ENCODE measurements around the gene DHX16. TPM values are rescaled to one million over a fixed set of nuclear protein-coding genes. Genes with fewer than 3 reads are reported as not detected.

Gene DHX16
- total and polyA plus RNA-seq, 9 of the 15 experiments (the other 6 are each of a cell fraction or from before 2014, with no cell fraction given), result 14.6 to 66.1 (median 47.5) TPM

DNA sequence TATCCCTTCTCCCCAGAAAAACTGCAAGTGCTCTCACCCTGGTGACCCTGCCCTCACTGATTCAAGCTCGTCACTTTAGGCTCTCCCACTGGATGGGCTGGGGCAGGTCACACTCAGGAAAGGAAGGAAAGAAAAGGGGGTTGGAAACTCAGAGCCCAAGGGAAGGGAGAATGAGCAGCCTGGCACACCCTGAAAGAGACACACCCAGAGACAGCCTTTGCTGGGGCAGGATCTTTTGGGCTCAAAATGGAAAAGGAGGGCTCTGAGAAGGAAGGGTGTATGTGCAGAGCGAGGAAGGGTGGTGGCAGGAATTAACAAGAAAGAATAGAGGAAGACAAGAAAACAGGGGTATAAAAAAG, 11.2 kb upstream of the DHX16 start (continued):
- TF ChIP-seq ZNF57 (CRISPR knock-in tag; IDR thresholded peaks at IDR 0.05) (no peak), L3MBTL2 (IDR thresholded peaks at IDR 0.05) (no peak), NR1H2 (CRISPR knock-in tag; IDR thresholded peaks at IDR 0.05) (0 out of 2 replicates have a peak, but pooled peaks have one; percentile 42), TAF7 (tag; IDR thresholded peaks at IDR 0.05) (no peak), SMARCE1 (IDR thresholded peaks at IDR 0.05) (no peak), ZNF212 (CRISPR knock-in tag; IDR thresholded peaks at IDR 0.05) (no peak), MTA3 (IDR thresholded peaks at IDR 0.05; ENCODE audit: borderline replicate concordance) (0 out of 2 replicates have a peak, but pooled peaks have one; percentile 12), ZNF830 (CRISPR knock-in tag; IDR thresholded peaks at IDR 0.05) (no peak), HDGF (IDR thresholded peaks at IDR 0.05) (peak; percentile 46; the same call in 1 of the 2 replicates), CREM (IDR thresholded peaks at IDR 0.05; ENCODE audit: low read depth) (no peak), LARP7 (IDR thresholded peaks at IDR 0.05) (no peak)
- TF ChIP-seq, protein P1, sequence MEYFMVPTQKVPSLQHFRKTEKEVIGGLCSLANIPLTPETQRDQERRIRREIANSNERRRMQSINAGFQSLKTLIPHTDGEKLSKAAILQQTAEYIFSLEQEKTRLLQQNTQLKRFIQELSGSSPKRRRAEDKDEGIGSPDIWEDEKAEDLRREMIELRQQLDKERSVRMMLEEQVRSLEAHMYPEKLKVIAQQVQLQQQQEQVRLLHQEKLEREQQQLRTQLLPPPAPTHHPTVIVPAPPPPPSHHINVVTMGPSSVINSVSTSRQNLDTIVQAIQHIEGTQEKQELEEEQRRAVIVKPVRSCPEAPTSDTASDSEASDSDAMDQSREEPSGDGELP (CRISPR knock-in tag; IDR thresholded peaks at IDR 0.05; ENCODE audit: borderline replicate concordance), result peak; percentile 2; the same call in 1 of the 2 replicates
- TF ChIP-seq, protein P2, sequence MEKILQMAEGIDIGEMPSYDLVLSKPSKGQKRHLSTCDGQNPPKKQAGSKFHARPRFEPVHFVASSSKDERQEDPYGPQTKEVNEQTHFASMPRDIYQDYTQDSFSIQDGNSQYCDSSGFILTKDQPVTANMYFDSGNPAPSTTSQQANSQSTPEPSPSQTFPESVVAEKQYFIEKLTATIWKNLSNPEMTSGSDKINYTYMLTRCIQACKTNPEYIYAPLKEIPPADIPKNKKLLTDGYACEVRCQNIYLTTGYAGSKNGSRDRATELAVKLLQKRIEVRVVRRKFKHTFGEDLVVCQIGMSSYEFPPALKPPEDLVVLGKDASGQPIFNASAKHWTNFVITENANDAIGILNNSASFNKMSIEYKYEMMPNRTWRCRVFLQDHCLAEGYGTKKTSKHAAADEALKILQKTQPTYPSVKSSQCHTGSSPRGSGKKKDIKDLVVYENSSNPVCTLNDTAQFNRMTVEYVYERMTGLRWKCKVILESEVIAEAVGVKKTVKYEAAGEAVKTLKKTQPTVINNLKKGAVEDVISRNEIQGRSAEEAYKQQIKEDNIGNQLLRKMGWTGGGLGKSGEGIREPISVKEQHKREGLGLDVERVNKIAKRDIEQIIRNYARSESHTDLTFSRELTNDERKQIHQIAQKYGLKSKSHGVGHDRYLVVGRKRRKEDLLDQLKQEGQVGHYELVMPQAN (IDR thresholded peaks at IDR 0.05; ENCODE audit: borderline replicate concordance), result no peak; the same call in 1 of the 2 replicates
- TF ChIP-seq, protein P3, sequence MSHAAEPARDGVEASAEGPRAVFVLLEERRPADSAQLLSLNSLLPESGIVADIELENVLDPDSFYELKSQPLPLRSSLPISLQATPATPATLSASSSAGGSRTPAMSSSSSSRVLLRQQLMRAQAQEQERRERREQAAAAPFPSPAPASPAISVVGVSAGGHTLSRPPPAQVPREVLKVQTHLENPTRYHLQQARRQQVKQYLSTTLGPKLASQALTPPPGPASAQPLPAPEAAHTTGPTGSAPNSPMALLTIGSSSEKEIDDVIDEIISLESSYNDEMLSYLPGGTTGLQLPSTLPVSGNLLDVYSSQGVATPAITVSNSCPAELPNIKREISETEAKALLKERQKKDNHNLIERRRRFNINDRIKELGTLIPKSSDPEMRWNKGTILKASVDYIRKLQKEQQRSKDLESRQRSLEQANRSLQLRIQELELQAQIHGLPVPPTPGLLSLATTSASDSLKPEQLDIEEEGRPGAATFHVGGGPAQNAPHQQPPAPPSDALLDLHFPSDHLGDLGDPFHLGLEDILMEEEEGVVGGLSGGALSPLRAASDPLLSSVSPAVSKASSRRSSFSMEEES (CRISPR knock-in tag; IDR thresholded peaks at IDR 0.05), result no peak
- TF ChIP-seq, protein P4, sequence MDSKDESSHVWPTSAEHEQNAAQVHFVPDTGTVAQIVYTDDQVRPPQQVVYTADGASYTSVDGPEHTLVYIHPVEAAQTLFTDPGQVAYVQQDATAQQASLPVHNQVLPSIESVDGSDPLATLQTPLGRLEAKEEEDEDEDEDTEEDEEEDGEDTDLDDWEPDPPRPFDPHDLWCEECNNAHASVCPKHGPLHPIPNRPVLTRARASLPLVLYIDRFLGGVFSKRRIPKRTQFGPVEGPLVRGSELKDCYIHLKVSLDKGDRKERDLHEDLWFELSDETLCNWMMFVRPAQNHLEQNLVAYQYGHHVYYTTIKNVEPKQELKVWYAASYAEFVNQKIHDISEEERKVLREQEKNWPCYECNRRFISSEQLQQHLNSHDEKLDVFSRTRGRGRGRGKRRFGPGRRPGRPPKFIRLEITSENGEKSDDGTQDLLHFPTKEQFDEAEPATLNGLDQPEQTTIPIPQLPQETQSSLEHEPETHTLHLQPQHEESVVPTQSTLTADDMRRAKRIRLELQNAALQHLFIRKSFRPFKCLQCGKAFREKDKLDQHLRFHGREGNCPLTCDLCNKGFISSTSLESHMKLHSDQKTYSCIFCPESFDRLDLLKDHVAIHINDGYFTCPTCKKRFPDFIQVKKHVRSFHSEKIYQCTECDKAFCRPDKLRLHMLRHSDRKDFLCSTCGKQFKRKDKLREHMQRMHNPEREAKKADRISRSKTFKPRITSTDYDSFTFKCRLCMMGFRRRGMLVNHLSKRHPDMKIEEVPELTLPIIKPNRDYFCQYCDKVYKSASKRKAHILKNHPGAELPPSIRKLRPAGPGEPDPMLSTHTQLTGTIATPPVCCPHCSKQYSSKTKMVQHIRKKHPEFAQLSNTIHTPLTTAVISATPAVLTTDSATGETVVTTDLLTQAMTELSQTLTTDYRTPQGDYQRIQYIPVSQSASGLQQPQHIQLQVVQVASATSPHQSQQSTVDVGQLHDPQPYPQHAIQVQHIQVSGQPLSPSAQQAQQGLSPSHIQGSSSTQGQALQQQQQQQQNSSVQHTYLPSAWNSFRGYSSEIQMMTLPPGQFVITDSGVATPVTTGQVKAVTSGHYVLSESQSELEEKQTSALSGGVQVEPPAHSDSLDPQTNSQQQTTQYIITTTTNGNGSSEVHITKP (IDR thresholded peaks at IDR 0.05; ENCODE audit: partially characterized antibody), result peak; percentile 33
- TF ChIP-seq, protein P5, sequence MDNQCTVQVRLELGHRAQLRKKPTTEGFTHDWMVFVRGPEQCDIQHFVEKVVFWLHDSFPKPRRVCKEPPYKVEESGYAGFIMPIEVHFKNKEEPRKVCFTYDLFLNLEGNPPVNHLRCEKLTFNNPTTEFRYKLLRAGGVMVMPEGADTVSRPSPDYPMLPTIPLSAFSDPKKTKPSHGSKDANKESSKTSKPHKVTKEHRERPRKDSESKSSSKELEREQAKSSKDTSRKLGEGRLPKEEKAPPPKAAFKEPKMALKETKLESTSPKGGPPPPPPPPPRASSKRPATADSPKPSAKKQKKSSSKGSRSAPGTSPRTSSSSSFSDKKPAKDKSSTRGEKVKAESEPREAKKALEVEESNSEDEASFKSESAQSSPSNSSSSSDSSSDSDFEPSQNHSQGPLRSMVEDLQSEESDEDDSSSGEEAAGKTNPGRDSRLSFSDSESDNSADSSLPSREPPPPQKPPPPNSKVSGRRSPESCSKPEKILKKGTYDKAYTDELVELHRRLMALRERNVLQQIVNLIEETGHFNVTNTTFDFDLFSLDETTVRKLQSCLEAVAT (IDR thresholded peaks at IDR 0.05), result no peak; a peak in 2 of 4 replicates
- TF ChIP-seq, protein P6, sequence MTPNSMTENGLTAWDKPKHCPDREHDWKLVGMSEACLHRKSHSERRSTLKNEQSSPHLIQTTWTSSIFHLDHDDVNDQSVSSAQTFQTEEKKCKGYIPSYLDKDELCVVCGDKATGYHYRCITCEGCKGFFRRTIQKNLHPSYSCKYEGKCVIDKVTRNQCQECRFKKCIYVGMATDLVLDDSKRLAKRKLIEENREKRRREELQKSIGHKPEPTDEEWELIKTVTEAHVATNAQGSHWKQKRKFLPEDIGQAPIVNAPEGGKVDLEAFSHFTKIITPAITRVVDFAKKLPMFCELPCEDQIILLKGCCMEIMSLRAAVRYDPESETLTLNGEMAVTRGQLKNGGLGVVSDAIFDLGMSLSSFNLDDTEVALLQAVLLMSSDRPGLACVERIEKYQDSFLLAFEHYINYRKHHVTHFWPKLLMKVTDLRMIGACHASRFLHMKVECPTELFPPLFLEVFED (CRISPR knock-in tag; conservative IDR thresholded peaks at IDR 0.05), result 0 out of 2 replicates have a peak, but pooled peaks have one; percentile 58

Data from K562 (cell line).